Measurements from ENCODE around the gene TRABD2B. TPM values are rescaled to one million over a fixed set of nuclear protein-coding genes. Genes with fewer than 3 reads are reported as not detected.

TRABD2B gene
- total and polyA plus RNA-seq, 2 donors (not counting 1 experiment from before 2014, with no cell fraction given) = under 0.01 TPM; not detected in 1

- no peaks in the 10 kb centered on the region for H3K36me3 ChIP-seq (ENCODE audit: control insufficient read depth, insufficient read depth, low read length)
- H2AFZ ChIP-seq (ENCODE audit: low read length) = no peak overlapping the region
- H3K4me3 ChIP-seq (replicated peaks in 1 of 4; ENCODE audit: control extremely low read depth in 1 of 4, insufficient read depth in 1 of 4, low read depth in 3 of 4, low read length in 4 of 4) = no peak overlapping the region
- no peak for DNase-seq (ENCODE audit: low read depth in 2 of 2)
- peaks cover 2% of the 10 kb centered on the region for H3K4me1 ChIP-seq (ENCODE audit: control insufficient read depth, extremely low read depth, insufficient read depth, low read length)
- no peak overlapping the region for H3K9ac ChIP-seq (ENCODE audit: insufficient read depth, low read length)
- H3K4me2 ChIP-seq (ENCODE audit: extremely low read depth, insufficient read depth, low read length) = no peak overlapping the region
- no peak overlapping the region for H3K27ac ChIP-seq (ENCODE audit: insufficient read depth, low read length)
- peaks cover 29% of the 10 kb centered on the region for H3K27me3 ChIP-seq (ENCODE audit: control insufficient read depth, insufficient read depth, low read length)
- H3K9me3 ChIP-seq (ENCODE audit: control insufficient read depth, insufficient read depth, low read depth, low read length) = no peaks in the 10 kb centered on the region
- H4K20me1 ChIP-seq (ENCODE audit: control insufficient read depth, extremely low read depth, insufficient read depth, low read length) = no peaks in the 10 kb centered on the region
- TF ChIP-seq CTCF (conservative IDR thresholded peaks at IDR 0.05 in 1 of 2, IDR thresholded peaks at IDR 0.05 in 1 of 2; ENCODE audit: low read depth in 1 of 2, low read length in 2 of 2) (no peak), EZH2 (IDR thresholded peaks at IDR 0.05; ENCODE audit: low read length, missing control alignments) (no peak)
- no peaks in the 10 kb centered on the region for H3K79me2 ChIP-seq (ENCODE audit: control insufficient read depth, insufficient read depth, low read length)
Measured at GRCh38 chr1:47711848-47712492, 285.2 kb downstream of the TRABD2B start.

GRCh38 chr1:47711184-47711847 lies 285.9 kb downstream of the TRABD2B start:
- Histone ChIP-seq H2AFZ (ENCODE audit: low read length) (no peak overlapping the region), H3K4me1 (ENCODE audit: control insufficient read depth, extremely low read depth, insufficient read depth, low read length) (peaks cover 2% of the 10 kb centered on the region), H3K9me3 (ENCODE audit: control insufficient read depth, insufficient read depth, low read depth, low read length) (no peaks in the 10 kb centered on the region), H3K4me2 (ENCODE audit: extremely low read depth, insufficient read depth, low read length) (no peak overlapping the region), H3K4me3 (replicated peaks in 1 of 4; ENCODE audit: control extremely low read depth in 1 of 4, insufficient read depth in 1 of 4, low read depth in 3 of 4, low read length in 4 of 4) (no peak overlapping the region), H4K20me1 (ENCODE audit: control insufficient read depth, extremely low read depth, insufficient read depth, low read length) (no peaks in the 10 kb centered on the region), H3K27ac (ENCODE audit: insufficient read depth, low read length) (no peak overlapping the region), H3K27me3 (ENCODE audit: control insufficient read depth, insufficient read depth, low read length) (peaks cover 29% of the 10 kb centered on the region), H3K36me3 (ENCODE audit: control insufficient read depth, insufficient read depth, low read length) (no peaks in the 10 kb centered on the region), H3K9ac (ENCODE audit: insufficient read depth, low read length) (no peak overlapping the region), H3K79me2 (ENCODE audit: control insufficient read depth, insufficient read depth, low read length) (no peaks in the 10 kb centered on the region)
- TF ChIP-seq CTCF (conservative IDR thresholded peaks at IDR 0.05 in 1 of 2, IDR thresholded peaks at IDR 0.05 in 1 of 2; ENCODE audit: low read depth in 1 of 2, low read length in 2 of 2) = no peak
- TF ChIP-seq EZH2 (IDR thresholded peaks at IDR 0.05; ENCODE audit: low read length, missing control alignments) = no peak
- no peak for DNase-seq (ENCODE audit: low read depth in 2 of 2)

Other genes with a start within 250 kb of the TRABD2B start
- not detected in 2 replicates for gene SLC5A9, start 225.3 kb upstream of the TRABD2B start, total RNA-seq
- gene SLC5A9, start 225.3 kb upstream of the TRABD2B start, polyA plus RNA-seq = not detected in 2 replicates